Nephron progenitor cell (in vitro differentiated cells): ENCODE results near the gene C19orf81.

Experiments used
- DNase-seq: peaks from one replicate; pipeline ENCODE4 v3.0.0; 2021
- H3K27ac Mint-ChIP-seq: 2 replicates; pipeline ENCODE4 v1.8.0; 2021; ENCODE audit warnings: mild to moderate bottlenecking, moderate library complexity, mixed read lengths
- H3K27me3 Mint-ChIP-seq: 2 replicates; pipeline ENCODE4 v1.8.0; 2021; ENCODE audit warnings: mild to moderate bottlenecking, low read depth, mixed read lengths; ENCODE audit not compliant: poor library complexity
- H3K36me3 Mint-ChIP-seq: 2 replicates; pipeline ENCODE4 v1.8.0; 2021; ENCODE audit warnings: low read depth, mixed read lengths
- H3K4me1 Mint-ChIP-seq: 2 replicates; pipeline ENCODE4 v1.8.0; 2021; ENCODE audit warnings: mixed read lengths
- H3K4me3 Mint-ChIP-seq: 2 replicates; pipeline ENCODE4 v1.8.0; 2021; ENCODE audit warnings: mild to moderate bottlenecking, moderate library complexity, mixed read lengths
- H3K9me3 Mint-ChIP-seq: 2 replicates; pipeline ENCODE4 v1.8.0; 2021; ENCODE audit warnings: mild to moderate bottlenecking, moderate library complexity, mixed read lengths
- TF ChIP-seq, protein P1 (sequence below): fragments of 200-600 bp; sonication (generic); IDR thresholded peaks from 2 replicates; pipeline ENCODE4 v1.5.0; 2021; ENCODE audit warnings: antibody characterized with exemption

C19orf81 gene

GRCh38 chr19:50678323-50678722, 29.1 kb downstream of the C19orf81 start:
- Mint-ChIP-seq H3K27me3 (peaks cover 85% of the 10 kb centered on the region), H3K4me3 (no peak overlapping the region), H3K9me3 (peaks cover 4% of the 10 kb centered on the region), H3K27ac (no peak overlapping the region), H3K4me1 (peaks cover 10% of the 10 kb centered on the region), H3K36me3 (peaks cover 35% of the 10 kb centered on the region)
- TF ChIP-seq, protein P1, sequence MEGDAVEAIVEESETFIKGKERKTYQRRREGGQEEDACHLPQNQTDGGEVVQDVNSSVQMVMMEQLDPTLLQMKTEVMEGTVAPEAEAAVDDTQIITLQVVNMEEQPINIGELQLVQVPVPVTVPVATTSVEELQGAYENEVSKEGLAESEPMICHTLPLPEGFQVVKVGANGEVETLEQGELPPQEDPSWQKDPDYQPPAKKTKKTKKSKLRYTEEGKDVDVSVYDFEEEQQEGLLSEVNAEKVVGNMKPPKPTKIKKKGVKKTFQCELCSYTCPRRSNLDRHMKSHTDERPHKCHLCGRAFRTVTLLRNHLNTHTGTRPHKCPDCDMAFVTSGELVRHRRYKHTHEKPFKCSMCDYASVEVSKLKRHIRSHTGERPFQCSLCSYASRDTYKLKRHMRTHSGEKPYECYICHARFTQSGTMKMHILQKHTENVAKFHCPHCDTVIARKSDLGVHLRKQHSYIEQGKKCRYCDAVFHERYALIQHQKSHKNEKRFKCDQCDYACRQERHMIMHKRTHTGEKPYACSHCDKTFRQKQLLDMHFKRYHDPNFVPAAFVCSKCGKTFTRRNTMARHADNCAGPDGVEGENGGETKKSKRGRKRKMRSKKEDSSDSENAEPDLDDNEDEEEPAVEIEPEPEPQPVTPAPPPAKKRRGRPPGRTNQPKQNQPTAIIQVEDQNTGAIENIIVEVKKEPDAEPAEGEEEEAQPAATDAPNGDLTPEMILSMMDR = no peak
- DNase-seq = no peak

DNA sequence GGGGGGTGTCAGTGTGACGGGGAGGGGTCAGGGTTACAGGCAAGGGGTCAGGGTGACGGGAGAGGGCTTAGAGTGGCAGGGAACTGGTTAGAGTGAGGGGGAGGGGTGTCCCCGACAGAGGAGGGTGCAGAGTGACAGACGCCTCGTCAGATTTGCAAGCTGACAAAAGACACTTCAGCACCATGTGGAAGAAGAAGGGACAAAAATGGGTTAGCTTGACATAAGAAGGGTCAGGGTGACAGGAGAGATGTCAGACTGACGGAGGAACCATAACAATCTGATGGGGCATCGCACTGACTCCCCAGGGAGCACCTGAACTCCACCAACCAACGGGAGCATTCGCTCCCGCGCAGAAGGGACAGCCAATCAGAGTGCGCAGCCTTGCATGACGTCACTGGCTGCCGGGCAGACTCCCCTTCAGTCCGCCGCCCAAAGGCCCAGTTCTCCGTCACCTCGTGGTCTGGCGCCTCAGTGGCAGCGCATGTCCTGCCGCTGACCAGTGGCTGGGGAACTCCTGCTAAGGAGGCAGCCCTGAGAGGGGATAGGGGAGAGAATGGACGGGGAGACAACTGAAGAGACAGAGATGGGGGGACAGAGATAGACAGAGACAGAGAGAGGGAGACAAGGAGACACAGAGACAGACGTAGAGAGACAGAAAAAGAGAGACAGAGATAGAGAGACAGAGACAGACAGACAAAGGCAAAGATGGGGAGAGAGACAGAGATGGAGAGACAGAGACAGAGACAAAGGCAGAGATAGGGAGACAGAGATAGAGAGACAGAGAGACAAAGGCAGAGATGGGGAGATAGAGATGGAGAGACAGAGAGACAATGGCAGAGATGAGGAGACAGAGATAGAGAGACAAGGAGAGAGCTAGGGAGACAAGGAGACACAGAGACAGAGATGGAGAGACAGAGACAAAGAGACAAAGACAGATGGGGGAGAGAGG, 30.2 kb downstream of the C19orf81 start:
- peak; percentile 84 for DNase-seq
- Mint-ChIP-seq H3K27ac (no peak overlapping the region), H3K4me1 (peaks cover 1% of the 10 kb centered on the region), H3K27me3 (peaks cover 85% of the 10 kb centered on the region), H3K36me3 (peaks cover 46% of the 10 kb centered on the region), H3K4me3 (no peak overlapping the region), H3K9me3 (peaks cover 4% of the 10 kb centered on the region)
- TF ChIP-seq, protein P1 = no peak

GRCh38 chr19:50686310-50687032, 37.2 kb downstream of the C19orf81 start:
- H3K27ac Mint-ChIP-seq = no peak overlapping the region
- TF ChIP-seq, protein P1 = no peak
- DNase-seq = peak; percentile 43
- no peaks in the 10 kb centered on the region for H3K4me1 Mint-ChIP-seq
- H3K27me3 Mint-ChIP-seq = peaks cover 98% of the 10 kb centered on the region
- H3K36me3 Mint-ChIP-seq = peaks cover 46% of the 10 kb centered on the region
- H3K9me3 Mint-ChIP-seq = no peaks in the 10 kb centered on the region
- no peak overlapping the region for H3K4me3 Mint-ChIP-seq

DNA sequence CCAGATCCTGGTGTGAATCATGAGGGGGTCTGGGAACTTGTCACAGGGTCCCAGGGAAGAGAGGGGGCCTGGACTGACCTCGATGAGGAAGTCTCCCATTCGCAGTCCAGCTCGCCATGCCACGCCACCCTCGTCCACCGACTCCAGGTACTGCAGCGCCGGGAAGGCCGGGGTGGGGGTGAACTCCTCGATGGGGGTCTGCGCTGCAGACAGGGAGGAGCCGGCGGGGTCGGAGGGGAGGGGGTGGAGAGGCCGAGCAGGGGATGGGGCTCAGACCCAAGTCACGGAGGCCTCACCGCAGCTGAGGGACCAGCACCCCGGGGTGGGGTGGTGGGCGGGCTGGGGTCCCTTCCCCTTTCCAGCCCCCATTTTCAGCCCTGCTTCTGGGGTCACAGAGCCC, 39.5 kb downstream of the C19orf81 start:
- Mint-ChIP-seq H3K27ac (no peak overlapping the region), H3K9me3 (no peaks in the 10 kb centered on the region), H3K4me1 (peaks cover under 1% of the 10 kb centered on the region), H3K27me3 (peaks cover 98% of the 10 kb centered on the region), H3K36me3 (peaks cover 35% of the 10 kb centered on the region), H3K4me3 (no peak overlapping the region)
- no peak for DNase-seq
- TF ChIP-seq, protein P1 = no peak

DNA sequence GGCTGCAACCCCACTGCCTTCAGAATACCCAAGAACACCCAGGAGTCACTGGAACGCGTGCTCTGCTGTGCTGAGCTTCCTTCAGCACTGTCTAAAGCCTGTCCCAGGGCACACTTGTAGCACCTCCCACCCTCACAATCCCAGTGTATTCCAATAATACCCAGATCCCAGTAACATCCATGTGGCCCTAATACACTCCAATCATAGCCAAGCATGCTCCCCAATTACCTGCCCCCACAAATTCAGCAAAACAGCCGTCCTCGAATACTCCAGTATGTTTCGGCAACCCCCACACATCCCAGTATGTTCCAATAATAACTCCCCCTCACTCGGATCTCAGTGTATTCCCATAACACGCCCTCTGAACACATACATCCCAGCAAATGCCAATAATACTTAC, 41.2 kb downstream of the C19orf81 start:
- H3K27me3 Mint-ChIP-seq = peaks cover 92% of the 10 kb centered on the region
- DNase-seq = no peak
- peaks cover 20% of the 10 kb centered on the region for H3K36me3 Mint-ChIP-seq
- H3K4me3 Mint-ChIP-seq = no peak overlapping the region
- TF ChIP-seq, protein P1 = no peak
- peaks cover 5% of the 10 kb centered on the region for H3K4me1 Mint-ChIP-seq
- no peaks in the 10 kb centered on the region for H3K9me3 Mint-ChIP-seq
- H3K27ac Mint-ChIP-seq = no peak overlapping the region
